ENCODE measurements around the gene YAE1.

DNA sequence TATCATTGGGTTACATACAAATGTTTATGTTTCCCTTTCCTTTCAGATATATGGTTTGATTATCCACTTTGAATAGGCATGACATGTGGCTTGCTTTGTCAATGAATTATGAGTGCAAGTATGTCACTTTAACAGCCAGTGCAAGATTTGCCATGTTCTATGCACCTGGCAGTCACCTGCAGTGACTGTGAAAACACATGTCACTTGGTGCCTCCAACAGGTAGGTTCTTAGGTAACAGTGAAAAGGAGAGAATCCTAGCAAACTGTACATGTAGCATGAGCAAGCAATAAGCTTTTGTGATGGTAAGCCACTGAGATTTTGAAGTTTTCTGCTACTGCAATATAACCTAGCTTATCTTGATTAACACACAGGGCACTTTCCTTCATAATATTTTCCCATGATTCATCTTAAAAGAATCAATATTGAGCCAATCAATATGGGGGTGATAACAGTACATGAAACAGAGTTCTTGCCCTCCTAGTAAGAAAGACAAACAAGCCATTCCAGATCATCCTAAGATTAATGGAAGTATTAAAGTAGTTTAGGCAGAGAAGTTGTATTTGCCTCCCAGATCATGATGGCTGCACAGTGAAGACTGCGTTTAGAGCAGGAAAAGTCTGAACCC, 49.3 kb downstream of the YAE1 start:
- no peak for TF ChIP-seq POLR2A (IDR thresholded peaks at IDR 0.05)
- TF ChIP-seq, protein P1, sequence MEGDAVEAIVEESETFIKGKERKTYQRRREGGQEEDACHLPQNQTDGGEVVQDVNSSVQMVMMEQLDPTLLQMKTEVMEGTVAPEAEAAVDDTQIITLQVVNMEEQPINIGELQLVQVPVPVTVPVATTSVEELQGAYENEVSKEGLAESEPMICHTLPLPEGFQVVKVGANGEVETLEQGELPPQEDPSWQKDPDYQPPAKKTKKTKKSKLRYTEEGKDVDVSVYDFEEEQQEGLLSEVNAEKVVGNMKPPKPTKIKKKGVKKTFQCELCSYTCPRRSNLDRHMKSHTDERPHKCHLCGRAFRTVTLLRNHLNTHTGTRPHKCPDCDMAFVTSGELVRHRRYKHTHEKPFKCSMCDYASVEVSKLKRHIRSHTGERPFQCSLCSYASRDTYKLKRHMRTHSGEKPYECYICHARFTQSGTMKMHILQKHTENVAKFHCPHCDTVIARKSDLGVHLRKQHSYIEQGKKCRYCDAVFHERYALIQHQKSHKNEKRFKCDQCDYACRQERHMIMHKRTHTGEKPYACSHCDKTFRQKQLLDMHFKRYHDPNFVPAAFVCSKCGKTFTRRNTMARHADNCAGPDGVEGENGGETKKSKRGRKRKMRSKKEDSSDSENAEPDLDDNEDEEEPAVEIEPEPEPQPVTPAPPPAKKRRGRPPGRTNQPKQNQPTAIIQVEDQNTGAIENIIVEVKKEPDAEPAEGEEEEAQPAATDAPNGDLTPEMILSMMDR (IDR thresholded peaks at IDR 0.05): no peak

Measured in right lobe of liver (tissue), 4 donors.